ENCODE data around the gene SNX8.

Gene SNX8

DNA sequence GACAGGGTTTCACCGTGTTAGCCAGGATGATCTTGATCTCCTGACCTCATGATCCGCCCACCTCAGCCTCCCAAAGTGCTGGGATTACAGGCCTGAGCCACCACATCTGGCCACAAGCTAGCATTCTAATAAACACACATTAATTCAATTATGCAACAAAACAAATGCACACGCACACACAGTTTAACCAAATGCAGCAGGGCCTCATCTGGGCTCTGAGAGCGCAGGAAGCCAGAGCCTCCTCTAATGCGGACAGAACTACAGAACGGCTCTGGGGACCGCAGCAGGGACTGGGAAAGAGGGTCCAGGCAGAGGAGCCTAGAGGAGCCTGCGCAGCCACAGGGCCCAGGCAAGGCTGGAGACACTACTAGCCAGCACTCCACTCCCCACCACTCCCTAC, 85.3 kb downstream of the SNX8 start:
- no peak for TF ChIP-seq ZNF274 (IDR thresholded peaks at IDR 0.05; ENCODE audit: low read depth, low read length)
- H3K4me3 ChIP-seq (ENCODE audit: low read length) = no peak overlapping the region

DNA sequence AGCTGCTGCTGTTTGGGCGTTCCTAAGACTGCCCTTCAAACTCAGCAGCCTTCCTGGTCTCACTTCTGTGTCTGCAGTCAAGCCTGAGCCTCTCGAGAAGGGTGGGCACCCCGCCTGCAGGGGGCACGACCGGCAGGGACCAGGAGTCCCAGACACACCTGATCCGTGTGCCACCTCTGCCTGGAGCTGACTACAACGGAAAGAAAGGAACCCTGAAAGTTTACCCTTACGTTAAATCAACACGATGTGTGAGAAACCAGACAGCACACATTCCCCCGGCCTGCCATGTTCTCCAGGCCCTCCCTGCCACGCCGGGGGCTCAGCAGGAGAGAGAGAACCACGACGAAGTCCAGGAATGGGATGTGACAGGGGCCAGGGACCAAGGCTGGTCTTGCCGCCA, 86.5 kb downstream of the SNX8 start:
- H3K4me3 ChIP-seq (ENCODE audit: low read length) = no peak overlapping the region
- no peak for TF ChIP-seq ZNF274 (IDR thresholded peaks at IDR 0.05; ENCODE audit: low read depth, low read length)

DNA sequence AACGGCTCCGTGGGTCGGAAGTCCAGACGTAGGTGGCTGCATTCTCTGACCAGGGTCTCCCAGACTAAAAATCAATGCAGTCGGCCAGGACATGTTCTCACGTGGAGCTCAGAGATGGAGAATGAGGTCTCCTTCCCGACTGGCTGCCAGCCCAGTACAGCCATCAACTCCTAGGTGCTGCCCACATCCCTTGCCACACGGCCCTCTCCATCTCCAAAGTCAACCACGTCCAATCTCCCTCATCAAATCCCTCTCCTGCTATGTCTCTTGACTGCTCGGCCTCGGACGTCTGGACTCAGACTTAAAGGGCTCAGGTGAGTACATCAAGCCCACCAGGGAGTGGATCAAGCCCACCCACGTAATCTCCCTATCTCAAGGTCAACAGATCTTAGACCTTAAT, 88.4 kb downstream of the SNX8 start:
- no peak overlapping the region for H3K4me3 ChIP-seq (ENCODE audit: low read length)
- TF ChIP-seq ZNF274 (IDR thresholded peaks at IDR 0.05; ENCODE audit: low read depth, low read length) = no peak

DNA sequence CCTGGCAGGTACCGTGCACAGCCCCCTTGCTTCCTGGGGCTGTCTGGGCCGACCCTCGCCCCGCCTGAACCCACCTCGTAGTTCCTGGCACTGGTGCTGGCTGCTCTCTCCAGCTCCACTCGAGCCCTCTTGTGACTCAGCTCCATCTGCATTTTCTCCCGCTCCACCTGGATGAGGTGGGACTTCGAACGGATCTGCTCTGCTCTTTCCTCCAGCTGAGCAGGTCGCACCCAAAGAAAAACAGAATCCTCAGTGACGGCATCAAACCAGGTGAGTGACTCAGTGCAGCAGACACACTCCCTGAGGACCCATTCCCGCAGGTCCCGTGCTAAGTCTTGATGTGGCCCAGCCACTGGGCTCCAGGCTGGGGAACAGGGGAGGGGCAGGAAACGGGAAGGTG, 88.9 kb downstream of the SNX8 start:
- TF ChIP-seq ZNF274 (IDR thresholded peaks at IDR 0.05; ENCODE audit: low read depth, low read length) = no peak
- no peak overlapping the region for H3K4me3 ChIP-seq (ENCODE audit: low read length)

DNA sequence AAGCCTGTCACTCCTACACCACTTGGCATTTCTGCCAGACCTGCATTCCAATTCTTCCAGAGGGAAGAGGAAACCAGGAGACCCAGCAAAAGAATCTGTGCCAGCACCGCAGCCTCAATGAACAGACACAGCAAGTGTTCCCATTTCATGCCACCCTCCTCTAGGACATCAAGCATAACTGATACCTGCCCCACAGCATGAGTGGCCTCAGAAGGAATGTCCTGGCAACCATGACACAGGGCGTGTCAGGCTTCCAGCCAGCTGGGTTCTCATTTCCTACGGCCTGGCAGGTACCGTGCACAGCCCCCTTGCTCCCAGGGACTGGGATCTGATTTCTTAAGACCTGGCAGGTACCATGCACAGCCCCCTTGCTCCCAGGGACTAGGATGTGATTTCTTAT, 89.3 kb downstream of the SNX8 start:
- TF ChIP-seq ZNF274 (IDR thresholded peaks at IDR 0.05; ENCODE audit: low read depth, low read length) = no peak
- no peak overlapping the region for H3K4me3 ChIP-seq (ENCODE audit: low read length)

DNA sequence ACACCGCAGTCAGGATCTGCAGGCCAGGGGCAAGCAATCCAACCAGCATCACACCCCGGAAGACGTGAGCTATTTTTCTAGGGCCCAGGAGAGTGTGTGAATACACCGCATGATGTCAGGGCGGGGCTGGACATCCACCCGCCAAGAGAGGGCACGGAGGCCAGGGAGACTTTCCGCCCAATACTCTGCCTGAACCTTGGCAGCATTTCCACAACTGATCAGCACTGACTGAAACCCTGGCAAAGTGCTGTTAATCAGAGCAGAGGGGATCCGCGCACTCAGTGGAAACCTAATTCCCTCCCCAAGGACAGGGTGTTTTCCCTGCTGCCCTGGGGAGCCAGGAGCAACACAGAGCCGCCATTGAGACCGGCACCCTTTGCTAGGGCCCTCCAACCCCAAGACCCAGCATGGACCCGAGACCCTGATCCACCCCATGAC, 89.7 kb downstream of the SNX8 start:
- H3K4me3 ChIP-seq (ENCODE audit: low read length) = no peak overlapping the region
- no peak for TF ChIP-seq ZNF274 (IDR thresholded peaks at IDR 0.05; ENCODE audit: low read depth, low read length)

DNA sequence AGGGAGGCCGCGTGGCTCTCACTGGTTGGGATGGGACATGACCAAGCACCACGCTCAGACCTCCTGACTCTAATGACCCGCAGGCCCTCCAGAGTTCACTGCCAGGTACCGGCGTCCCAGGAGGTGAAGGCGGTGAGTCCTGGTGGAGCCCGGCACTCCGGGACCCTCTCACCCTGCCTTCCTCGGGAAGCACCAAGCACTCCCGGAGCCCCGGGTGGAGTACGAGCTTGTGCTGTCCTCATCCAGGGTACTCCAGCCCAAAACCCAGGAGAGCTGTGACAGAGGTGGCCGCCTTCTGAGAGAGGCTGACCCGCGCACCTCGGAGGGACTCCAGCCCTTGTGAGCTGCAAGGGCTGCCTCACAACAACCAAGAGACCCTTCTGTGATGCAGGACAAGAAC, 90.9 kb downstream of the SNX8 start:
- TF ChIP-seq ZNF274 (IDR thresholded peaks at IDR 0.05; ENCODE audit: low read depth, low read length) = no peak
- H3K4me3 ChIP-seq (ENCODE audit: low read length) = no peak overlapping the region

DNA sequence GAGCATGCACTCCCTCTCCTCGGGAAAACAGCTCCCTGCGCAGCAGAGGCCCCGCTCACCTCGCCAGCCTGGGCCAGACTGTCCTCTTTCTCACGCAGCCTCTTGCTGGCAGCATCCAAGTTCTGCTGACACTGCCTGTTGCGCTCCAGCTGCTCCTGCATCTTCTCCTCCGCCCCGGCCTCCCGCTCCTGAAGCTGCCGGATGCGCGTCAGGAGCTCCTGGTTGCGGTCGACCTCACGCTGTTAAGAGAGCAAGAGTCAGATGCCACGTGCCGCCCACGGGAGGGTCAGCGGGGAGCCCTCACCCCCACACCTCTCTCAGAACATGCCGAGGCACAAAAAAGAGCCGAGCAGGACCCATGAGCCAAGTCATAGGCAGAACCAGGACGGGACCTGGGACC, 91.7 kb downstream of the SNX8 start:
- no peak for TF ChIP-seq ZNF274 (IDR thresholded peaks at IDR 0.05; ENCODE audit: low read depth, low read length)

DNA sequence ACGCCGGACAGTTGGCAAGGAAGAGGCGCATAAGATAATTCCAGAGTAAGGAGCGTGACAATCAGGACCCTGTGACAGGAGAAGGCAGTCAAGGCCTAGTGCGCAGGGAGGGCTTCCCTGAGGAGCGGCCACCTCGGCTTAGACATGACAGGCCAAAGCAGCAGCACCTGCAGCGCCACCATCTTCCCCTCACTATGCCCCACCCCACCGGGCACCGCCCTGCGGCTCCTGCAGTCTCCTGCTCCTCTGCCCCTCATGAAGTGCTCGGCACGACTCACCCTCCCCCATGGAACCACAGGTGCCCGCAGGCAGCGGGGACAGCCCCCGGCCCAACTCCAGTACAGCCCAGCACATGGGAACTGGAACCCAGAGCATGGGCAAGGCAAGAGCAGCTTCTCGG, 93.3 kb downstream of the SNX8 start:
- TF ChIP-seq ZNF274 (IDR thresholded peaks at IDR 0.05; ENCODE audit: low read depth, low read length) = no peak
- no peak overlapping the region for H3K4me3 ChIP-seq (ENCODE audit: low read length)

More for the DNA sequence above, 91.7 kb downstream of the SNX8 start:
- no peak overlapping the region for H3K4me3 ChIP-seq (ENCODE audit: low read length)

DNA sequence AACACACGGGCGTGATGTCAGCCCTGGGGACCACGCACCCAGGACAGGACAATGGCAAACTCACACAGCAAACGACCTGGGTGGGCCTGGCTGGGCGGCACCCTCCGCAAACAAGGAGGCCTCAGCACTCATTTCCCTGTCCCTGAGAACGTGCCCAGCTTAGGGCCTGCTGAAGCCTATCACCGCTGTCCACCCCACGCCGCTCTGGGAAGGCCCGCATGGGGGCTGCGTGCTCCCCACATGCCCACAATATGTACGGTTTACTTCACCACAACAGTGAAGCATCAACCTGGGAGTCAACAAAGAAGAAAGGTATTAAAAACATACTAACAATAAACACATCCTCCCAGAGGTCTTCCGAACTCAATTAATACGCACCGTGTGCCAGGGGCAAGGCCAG, 93.7 kb downstream of the SNX8 start:
- no peak overlapping the region for H3K4me3 ChIP-seq (ENCODE audit: low read length)
- no peak for TF ChIP-seq ZNF274 (IDR thresholded peaks at IDR 0.05; ENCODE audit: low read depth, low read length)

DNA sequence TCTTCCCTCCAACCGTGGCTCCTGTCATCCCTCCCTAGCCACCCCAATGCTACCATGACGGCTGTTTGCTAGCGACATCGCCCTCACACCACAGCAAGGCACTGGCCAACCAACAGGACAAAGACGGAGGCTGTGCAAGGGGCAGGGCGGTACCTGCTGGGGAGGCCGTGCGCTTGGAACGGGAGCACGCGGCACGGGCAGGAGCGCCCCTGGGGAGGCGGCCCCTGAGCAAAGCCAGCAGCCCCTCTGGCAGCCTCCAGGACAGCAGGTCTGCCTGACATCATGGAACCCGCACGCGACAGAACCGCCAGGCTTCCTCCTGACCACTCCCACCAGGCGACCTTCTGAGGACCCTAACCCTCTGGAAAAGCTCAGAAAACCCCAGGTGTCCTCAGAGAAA, 94.2 kb downstream of the SNX8 start:
- no peak overlapping the region for H3K4me3 ChIP-seq (ENCODE audit: low read length)
- TF ChIP-seq ZNF274 (IDR thresholded peaks at IDR 0.05; ENCODE audit: low read depth, low read length) = no peak

DNA sequence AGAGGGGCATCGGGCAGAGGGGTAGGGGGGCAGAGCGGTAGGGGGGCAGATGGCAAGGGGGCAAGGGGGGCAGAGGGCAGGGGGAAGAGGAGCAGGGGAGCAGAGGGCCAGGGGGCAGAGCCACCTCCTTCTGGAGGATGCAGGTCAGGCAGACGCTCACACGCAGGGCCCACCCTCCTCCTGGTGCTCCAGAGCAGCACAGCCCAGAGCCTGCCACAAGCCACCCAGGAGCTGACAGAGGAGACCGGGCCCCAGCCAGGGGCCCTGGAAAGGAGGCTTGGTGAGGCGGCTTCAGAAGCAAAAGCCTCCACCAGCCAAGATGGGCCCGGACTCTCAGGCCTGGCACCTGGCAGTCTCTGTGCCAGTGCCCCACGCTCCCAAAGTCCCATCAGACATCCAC, 94.6 kb downstream of the SNX8 start:
- no peak overlapping the region for H3K4me3 ChIP-seq (ENCODE audit: low read length)
- no peak for TF ChIP-seq ZNF274 (IDR thresholded peaks at IDR 0.05; ENCODE audit: low read depth, low read length)

DNA sequence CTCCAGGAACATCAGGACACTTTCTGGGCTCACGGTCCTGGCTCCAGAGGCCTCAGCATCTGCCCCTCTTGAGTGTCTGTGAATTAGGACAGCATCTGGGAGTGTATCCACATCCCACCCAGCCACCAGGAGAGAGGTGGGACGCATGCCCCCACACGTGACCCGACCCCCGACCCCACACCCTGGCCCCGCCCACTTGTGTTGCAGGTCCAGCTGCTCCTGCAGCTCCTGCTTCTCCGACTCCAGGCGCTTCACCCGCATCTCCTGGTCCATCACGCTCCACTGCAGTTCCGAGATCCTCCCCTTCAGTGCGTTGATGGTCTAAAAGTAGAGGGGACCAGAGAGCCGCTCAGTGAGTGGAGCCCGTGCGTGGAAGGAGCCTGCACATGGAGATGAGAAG, 95.1 kb downstream of the SNX8 start:
- H3K4me3 ChIP-seq (ENCODE audit: low read length) = no peak overlapping the region
- no peak for TF ChIP-seq ZNF274 (IDR thresholded peaks at IDR 0.05; ENCODE audit: low read depth, low read length)

DNA sequence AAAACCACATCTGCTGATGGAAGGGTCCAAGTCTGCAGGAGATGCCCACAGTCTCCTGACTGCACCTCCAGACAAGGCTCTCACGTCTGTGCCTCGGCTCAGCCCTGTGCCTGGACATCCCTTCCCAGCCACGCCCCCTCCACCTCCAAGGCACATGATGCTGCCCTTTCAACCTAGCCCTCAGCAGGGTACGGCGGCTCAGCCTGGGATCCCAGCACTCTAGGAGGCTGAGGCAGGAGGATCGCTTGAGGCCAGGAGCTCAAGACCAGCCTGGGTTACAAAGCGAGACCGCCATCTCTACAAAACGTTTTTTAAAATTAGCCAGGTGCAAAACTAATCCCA, 95.8 kb downstream of the SNX8 start:
- TF ChIP-seq ZNF274 (IDR thresholded peaks at IDR 0.05; ENCODE audit: low read depth, low read length) = no peak
- H3K4me3 ChIP-seq (ENCODE audit: low read length) = no peak overlapping the region

DNA sequence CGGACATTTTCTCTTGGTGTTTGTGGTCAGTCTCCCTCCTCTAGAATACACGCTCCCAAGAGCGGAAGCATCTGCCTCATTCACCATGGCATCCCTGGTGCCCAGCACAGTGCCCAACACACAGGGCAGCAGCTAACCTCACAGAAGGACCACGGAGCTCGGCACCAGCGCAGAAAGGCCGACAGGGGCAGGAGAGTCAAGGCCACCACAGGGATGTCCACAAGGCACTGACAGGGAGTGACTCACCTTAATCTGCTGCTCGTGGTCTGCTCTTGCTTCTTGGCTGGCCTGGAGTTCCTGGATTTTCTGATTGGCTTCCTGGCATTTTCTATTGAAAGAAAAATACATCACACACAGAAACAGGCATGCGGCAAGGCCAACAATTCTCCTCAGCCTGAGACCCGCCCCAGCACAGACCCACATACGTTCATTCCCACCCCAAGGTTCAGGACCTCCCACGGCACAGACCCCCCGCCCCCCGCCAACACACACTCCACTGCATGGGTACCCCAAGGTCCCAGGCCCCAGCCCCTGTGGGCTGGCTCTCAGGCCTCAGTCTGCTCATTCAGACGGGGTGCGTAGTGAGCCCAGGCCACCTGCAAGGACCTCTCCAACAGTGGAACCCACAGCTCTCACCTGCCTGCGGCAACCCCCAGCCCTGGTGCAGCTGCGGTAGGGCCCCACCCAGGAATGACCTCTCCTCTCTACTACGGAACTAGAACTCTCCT, 96.4 kb downstream of the SNX8 start:
- TF ChIP-seq ZNF274 (IDR thresholded peaks at IDR 0.05; ENCODE audit: low read depth, low read length) = no peak
- no peak overlapping the region for H3K4me3 ChIP-seq (ENCODE audit: low read length)

DNA sequence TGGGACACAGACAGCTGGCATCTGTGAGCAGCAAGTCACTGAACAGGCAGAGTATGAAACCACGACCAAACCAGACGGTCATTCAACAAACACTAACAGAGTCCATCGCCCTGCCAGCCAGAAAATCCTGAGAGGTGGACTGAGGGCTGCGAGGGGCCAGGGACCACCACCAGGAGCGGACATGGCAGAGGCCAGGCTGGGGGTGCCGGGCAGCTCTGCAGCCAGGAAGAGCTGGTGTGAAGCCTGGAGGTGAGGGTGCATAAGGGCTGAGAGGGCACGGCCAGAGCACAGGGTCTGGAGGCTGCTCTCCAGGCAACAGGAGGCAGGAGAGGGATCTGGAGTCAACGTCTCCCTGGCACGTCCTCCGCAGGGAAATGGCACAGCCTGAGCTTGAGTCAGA, 97.0 kb downstream of the SNX8 start:
- no peak overlapping the region for H3K4me3 ChIP-seq (ENCODE audit: low read length)
- TF ChIP-seq ZNF274 (IDR thresholded peaks at IDR 0.05; ENCODE audit: low read depth, low read length) = no peak
